GDM1 (cell line): ENCODE measurements around the gene ASTN1.

ENCODE experiments used
- DNase-seq: peaks from one replicate; lab custom pipeline; 2025; lab: John Stamatoyannopoulos, UW

The ASTN1 gene

DNA sequence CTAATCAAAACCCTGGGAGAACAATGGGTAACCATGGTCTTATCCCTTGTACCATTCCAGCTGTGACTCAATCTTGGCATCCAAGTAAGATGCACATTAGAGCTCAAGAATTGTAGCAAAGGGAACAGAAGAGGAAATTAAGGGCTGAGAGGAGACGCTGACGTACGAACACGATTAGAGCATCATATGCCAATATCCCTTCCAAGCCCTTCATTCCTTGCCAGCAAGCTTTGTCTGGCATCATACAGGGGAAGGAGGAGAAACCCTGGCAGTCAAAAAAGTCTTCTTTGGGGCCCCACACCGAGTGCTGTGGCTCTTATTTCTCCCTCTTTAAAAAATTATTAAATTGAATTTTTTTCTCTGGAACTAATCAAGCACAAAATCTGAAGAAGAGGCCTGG, 120.9 kb downstream of the ASTN1 start:
- no peak for DNase-seq

DNA sequence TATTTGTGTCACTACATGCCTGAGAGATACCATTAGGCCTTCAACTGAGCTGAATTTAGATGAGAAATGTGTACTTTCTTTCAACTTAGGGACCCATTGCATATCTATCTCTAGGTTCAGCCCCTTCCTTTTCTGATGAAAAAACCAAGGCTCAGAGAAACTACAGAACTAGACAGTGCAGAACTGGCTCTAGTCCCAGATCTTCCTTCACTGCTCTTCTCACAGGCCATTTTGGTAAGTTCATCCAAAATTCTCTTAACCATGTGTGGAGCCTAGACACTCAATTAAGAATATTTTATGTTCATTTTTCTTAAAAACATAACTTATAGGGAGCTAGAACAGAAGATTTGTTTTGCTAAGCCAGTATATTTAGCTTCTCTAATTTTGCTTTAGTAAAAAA, 128.9 kb downstream of the ASTN1 start:
- no peak for DNase-seq

DNA sequence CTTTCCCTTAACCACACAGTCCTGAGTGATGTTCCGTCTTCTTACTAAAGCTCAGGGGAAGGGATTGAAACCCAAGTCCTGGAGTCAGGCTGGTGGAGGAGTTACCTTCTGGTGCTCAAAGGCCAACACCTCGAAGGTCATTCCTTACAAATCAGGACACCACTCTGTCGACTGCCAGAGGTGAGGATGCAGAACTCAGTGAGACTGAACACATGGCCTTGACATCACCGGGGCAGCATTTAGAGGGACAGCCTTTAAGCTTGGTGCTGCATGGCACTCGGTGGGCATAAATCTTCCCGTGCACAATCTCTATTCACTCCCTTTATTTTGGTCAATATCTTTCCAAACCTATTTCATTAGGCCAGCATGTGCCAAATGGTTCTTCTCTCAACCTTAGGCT, 130.9 kb downstream of the ASTN1 start:
- no peak for DNase-seq

DNA sequence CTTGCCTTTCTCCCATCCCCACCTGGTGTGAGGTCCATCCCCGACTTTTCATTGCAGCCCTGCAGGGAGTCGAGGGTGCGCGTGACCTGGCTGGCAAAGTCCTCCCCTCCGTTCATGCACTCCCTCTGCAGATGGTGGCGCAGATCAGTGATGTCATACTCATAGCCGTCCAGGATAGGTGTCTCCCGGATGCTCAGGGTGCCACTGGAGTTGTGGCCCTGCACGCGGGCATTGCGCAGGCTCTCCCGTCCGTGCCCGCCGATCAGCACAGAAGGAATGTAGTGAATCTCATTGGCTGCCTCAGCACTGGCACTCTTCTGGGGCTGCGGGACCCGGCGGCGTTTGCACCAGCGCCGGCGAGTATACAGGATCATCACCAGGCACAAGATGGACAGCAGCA, 132.1 kb downstream of the ASTN1 start:
- no peak for DNase-seq

DNA sequence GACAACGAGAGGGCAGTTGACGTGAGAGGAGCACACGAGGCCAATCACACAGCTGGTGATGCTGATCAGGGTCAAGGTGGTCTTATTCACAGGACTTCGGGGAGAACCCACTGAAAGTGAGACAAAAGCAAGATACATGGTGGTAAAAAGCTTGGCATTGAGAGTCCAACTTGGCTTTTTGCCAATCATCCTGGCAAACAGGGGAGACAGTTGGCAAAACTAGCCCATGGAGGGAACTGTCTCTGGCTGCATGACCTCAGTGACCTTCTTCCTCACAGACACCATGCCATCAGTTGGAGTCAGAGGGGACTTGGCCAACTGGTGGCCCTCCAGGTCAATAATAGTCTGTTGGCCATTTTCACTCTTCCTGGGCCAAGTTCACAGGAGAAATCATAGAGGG, 139.9 kb downstream of the ASTN1 start:
- DNase-seq, result no peak

DNA sequence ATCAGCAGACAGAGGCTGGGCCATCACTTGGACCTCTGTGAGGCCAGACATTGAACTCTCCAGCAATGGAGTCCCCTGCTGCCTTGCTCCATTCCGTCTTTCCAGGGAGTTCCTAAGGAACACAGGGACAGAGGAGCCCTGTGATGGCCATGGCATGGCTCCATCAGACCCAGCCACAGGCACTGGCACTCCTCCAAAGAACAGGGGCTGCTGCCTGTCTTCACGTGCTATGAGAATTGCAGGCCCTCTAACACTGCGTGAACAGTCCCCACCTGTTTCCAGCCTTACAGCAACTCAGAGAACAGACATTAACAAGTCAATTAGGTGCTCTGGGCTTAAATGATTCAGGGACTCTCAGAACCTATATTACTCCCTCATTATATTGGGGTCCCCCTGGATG, 140.8 kb downstream of the ASTN1 start:
- no peak for DNase-seq

DNA sequence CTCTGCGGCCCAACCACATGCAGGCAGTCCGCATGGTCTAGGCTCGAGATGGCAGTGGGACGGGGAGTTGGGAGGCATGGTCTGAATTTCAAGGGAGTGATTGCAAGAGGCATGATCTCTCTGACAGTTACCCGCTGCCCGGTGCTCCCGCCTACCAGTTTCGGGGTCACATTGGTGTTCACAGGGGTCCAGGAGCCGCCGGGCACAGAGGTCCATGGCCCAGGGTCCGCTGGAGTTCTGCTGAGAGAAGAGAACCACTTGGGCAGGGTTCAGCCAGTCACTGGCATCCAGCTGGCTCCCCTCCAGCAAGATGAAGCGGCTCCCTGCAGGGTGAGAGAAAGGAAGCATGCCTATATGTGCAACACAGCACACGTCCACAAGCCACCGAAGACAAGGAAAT, 141.3 kb downstream of the ASTN1 start:
- DNase-seq, result no peak

DNA sequence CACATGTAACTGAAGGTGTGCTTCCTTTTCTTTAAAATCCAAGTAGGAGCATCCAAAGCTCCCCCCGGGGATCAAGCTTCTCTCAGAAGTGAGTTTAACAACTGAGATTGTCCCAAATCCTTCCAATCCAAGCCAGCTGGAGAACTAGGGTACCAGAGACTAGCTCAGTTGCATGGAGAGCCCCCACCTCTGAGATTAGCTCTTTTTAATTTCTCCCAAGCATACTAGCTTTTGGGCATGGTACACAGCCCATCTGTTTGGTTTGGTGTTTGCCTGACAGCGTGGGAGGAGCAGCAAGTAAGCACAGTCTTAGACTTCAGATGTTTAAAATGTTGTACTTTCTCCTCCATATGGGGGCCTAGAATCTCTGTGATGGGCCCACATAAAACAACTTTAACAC, 142.8 kb downstream of the ASTN1 start:
- DNase-seq, result no peak

DNA sequence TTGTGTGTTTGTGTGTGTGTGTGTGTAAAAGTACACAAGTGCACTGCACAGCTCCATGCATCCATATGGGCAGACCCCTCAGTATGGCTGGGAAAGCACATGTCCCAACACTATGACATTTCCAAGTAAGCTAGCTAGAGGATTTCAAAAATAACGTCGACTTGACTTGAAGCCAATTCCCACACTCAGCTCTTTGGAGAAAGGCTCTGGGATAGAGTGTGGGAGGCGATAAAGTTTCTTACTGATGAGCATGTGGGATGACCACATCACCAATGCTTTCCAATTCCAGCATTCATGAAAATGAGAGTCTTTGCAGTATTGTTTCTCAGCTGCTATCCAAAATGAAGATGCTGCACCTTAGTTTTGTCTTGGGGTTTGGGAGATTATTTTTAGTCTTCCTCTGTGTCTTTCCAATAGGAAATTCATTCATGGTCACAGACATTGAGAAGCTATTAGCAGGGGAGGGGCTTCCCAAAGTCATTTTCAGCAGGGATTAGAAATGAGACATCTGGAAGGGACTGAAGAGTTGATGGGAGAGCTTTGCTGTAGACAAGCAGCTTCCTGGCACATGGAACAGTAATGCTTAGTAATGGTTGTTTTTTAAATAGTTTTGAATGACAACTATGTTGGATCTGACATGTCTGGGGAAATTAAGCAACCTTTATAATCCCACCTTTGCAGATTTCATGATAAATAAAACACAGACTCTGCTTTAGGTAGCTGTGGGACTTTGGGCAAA, 143.5 kb downstream of the ASTN1 start:
- no peak for DNase-seq

DNA sequence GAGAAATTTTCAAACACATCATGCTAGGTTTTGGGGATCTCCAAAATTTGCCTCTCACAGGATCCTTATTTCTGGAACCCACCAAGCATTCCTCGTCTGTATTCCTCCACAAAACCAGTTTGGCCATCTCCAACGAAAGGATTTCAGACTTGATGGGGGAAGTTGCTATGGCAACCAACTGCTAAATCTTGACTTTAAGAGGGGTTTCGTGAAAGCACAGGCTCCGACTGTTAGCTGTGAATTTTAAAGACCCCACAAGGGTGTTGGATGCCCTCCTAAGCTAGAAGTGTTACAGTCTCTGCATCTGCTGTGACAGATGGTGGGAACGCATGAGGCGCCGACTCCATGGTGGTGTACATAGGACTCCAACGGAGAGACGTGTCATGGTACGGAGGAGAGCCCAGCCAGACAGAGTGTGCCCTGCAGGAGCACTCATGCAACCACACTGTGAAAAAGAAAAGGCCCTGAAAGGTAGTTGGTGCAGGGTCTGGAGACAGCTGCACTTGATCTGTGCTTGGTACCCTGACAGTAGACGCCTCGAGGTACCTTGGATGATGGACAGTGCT, 147.1 kb downstream of the ASTN1 start:
- DNase-seq, result no peak

DNA sequence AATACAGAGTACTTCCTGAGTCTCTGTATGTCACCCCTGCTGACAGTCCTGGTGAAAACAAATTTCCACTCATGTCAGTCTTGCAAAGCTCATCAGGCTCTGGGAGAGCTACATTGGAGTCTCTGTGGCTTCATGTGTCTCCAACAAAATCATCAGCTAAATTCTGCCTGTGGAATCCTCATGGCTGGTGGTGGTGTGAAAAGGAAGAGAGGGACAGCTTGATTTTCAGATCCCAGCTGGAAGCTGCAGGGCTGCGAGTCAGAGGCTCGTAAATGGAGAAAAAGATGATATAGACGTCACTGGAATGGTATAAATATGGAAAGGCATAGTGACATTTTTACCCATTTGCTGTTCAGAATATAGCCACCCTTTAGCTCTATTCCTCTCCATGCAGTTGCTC, 150.2 kb downstream of the ASTN1 start:
- no peak for DNase-seq

DNA sequence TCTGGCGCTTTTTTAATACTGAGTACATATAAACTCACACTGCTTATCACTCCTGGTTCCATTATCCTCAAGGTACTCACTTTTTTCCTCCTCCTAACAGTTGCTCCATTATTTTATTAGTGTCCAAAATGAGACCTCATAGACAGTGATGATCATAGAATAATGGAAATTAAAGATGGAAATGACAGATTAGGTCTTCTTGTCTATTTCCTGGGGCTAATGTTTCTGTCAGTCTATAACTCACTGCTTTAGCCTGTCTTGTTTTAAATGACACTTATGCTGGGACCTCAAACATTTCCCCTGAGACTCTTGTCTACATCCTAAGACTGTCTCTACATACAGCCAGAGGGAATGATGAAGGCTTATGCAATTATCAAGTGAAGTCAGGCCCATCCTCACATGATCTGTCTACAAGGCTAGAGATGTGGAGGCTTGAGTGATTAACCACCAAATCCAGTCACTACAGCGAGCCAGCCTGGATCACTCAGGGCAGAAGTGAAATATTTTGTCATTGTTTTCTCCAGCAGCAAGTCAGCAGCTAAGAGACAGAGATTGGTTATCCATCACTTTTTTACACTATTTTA, 152.1 kb downstream of the ASTN1 start:
- DNase-seq, result no peak

DNA sequence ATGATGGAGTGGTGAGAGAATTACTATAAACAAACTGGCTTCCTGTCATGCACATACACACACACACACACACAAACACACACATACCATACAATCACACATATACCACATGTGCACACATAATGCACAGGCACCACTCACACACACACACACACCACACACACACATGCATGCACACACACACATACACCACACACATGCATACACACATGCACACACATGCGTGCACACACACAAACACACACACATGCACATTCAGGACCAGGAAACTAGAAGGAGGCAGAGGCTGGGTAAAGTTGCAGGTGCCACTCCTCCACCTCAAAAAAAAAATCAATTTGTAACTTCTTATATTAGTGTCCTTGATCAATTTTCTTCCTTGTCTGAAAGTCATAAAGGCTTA, 153.0 kb downstream of the ASTN1 start:
- no peak for DNase-seq

DNA sequence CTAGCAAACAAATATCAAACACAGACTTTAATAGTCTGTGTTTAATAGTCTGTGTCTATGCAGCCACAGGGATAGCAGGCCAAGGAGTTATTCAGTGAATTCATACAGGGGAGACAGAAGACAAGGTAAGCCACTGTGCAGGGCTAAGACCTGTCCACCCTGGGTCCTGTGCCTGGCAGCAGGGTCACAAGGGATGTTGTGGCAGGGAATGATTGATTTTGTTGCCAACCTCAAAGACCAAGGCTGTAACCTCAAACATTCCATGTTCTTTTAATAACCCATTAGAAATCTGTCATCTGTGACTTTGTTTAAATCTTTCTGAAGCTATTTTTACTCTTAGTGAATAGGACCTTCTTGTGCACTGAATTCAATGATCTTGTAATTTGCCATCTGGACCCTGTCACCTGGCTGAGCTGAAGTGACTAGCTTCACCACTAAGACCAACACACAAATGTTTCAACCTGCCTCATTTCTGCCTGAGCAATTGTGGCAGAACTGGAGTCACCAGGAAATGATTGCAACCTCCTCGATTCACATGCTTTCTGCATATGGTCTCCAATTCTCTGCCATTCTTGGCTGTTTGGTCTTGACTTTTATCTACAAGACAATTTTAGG, 154.2 kb downstream of the ASTN1 start:
- DNase-seq, result no peak

DNA sequence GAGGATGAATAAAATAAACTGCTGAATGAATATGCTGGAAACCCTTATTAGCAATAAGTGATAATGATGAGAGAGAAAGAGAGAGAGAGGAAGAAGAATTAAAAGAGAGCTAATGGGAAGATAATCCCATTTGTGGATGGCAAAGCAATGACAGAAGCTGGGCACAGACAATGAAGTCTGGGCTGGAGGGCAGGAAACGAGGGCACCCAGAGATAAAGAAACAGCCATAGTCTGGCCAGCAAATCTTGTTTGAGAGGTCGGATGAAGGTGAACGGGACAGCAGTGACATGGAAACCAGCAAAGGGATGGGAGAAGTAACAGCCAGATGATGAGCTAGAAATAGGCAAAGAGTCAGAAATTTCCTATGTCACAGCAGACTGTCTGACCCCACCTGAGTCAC, 155.9 kb downstream of the ASTN1 start:
- DNase-seq, result no peak

DNA sequence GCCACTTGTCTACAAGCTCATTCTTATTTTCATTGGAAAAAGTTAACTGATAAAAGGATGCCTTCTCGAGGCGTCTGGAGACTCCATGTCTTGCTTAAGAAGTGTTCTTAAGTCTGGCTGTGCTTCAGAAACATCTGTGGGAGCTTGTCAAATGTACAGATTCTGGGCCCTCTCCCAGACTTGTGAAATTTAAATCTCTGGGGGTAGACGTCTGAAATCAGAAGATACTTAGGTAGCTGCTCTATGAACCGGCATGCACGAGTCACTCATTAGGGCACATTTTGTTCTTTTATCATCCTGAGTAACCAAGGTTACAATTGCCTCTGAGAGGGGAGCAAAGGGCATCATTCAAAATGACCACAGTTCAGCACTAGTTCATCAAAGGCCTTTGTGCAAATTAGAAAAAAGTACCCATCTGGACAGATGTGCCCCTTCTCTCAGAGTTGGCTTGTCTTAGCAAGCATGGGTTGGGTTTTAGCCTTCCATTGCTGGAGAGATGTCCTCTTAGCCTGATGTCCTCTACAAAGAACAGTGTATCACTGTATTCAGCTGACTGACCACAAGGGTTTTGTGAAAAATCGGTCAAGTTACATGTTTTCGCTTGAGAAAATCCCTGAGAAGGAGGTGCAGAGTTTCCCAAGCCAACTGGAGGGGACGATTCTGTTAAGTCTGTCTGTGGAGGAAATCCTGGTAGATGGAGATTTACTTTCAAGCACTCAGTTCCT, 156.9 kb downstream of the ASTN1 start:
- no peak for DNase-seq

DNA sequence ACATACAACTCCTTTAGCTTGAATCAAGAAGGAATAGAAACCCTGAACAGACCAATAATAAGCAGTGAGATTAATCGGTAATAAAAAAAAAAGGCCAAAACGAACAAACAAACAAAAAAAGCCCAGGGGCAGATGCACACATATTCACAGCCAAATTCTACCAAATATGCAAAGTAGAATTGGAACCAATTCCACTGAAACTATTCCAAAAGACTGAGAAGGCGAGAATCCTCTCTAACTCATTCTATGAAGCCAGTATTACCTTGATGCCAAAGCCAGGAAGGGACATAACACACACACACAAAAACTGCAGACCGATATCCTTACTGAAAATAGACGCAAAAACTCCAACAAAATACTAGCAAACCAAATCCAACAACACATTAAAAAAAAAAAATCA, 161.6 kb downstream of the ASTN1 start:
- no peak for DNase-seq

DNA sequence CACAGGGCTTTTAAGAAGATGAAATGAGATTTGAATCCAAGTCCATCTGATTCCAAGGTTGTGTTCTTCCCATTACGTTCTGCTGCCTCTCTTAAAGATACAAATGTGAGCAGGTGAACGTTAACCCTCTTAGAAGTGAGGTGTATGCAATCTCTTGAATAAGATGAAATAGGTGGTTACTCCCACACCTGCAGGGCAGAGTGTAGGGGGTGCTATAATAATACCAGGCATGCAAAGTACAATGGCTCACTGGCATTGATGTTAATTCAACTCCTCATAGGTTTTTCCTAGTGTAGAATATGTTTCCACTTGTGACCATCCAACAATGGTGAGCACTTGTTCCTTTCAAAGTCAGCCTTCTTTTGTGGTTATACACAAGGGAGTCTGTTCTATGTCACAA, 163.0 kb downstream of the ASTN1 start:
- DNase-seq, result no peak

DNA sequence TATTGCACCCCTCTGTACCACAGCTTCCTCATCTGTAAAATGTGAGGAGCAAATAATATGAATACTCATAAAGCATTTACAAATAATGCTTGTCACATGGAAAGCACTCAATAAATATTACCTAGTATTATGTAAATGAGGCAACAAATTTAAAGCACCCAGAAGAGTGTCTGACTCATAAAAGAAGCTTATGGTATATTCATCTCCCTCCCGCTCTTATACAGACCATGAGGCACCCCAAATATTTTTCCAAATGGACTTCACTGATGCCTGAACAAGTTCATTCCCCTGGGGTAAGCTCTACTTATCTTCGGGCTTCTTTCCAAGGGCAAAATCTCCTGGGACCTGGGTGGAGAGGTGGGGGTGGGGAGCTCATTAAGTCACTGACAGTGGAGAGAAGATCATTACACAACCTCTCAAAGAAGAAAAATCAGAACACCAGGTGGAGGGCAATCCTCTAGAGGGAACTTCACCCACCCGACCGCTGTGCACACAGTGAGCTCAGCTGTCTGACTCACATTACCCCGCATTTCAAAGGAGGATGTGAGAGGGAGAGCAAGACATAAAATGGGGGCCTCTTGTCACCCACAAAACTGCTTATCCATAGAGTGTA, 166.2 kb downstream of the ASTN1 start:
- no peak for DNase-seq

DNA sequence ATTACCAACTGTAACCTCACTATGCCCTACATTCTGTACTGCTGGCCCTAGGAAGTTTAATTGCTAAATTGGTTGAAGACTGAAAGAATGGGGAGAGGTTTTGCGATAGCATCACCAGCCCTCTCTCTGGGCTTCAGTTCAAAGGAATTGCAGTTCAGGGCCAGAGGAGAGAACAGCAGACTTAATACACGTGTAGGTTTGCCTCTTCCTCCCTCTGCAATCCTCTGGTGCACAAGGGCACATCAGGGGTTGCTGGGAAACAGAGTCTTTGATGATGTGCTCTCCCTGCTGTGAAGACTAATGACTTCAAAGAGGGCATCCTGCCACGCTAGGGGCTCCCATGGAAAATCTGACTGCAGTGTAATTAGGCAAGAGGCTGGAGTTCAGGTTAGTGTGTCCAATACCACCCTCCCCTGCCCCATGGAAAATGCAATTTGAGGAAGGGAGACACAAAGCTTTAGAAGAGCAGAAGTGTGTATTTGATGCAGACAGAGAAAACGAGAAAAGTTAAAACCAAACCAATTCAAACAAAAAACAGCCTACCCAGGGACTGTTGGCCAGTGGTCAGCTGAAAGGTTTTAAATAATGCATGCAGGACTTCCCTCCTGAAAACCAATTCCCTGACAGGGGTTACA, 167.9 kb downstream of the ASTN1 start:
- DNase-seq, result no peak

DNA sequence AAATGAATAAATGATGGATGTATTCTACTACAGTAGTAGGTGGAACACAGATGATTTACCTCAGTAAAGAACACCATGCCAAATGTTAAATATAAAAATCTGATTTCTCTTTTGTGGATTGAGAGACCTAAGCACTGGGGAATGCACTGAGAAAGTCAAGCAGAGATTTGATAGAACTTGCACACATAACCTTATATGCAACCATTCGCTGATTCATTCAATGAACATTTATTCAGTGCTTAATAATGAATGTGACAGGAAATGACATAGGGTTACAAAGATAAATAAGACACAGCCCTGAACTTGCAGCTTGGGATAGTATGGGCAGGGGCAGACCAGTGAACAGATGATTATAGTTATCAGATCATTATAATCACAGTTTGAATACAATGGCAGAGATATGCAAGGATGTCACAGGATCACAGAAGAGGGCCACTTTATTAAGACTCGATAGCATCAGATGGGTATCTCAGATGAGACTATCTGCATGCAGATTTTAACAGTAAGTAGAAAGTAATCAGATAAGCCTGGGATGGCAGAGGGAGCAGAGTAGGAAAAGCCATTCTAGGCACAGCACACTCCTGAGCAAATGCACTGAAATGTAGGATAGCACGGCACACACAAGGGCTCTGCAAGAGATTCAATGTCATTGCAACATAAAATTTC, 169.4 kb downstream of the ASTN1 start:
- DNase-seq, result no peak
